Liver (tissue), 9 donors: ENCODE measurements around the gene LENG9. TPM values are rescaled to one million over a fixed set of nuclear protein-coding genes. Genes with fewer than 3 reads are reported as not detected.

Experiments
- DNase-seq: peaks from one replicate; pipeline ENCODE4 v3.0.0-alpha.2; 2017; ENCODE audit warnings: low spot score
- H3K27ac ChIP-seq, 2 donors: one replicate each; pipeline ENCODE4 v1.7.0; 2013; ENCODE audit warnings: inconsistent platforms in 2 of 2, low read length in 2 of 2, control low read depth in 1 of 2, low read depth in 1 of 2, mild to moderate bottlenecking in 1 of 2
- H3K27me3 ChIP-seq, 4 donors: one replicate each; pipeline versions ENCODE4 v1.6.1 to v1.7.0; 2013; ENCODE audit warnings: low read length in 3 of 4, inconsistent platforms in 1 of 4, mild to moderate bottlenecking in 1 of 4, moderate library complexity in 1 of 4; ENCODE audit not compliant: control insufficient read depth in 4 of 4, insufficient read depth in 4 of 4
- H3K36me3 ChIP-seq, 4 donors: one replicate each; pipeline versions ENCODE4 v1.6.1 to v1.7.0; 2013; ENCODE audit warnings: low read length in 3 of 4, mild to moderate bottlenecking in 3 of 4, low read depth in 1 of 4, moderate library complexity in 1 of 4; ENCODE audit not compliant: control insufficient read depth in 4 of 4, insufficient read depth in 3 of 4
- H3K4me1 ChIP-seq, 4 donors: one replicate each; pipeline versions ENCODE4 v1.6.1 to v1.7.0; 2013; ENCODE audit warnings: low read length in 3 of 4, mild to moderate bottlenecking in 3 of 4, moderate library complexity in 1 of 4; ENCODE audit not compliant: control insufficient read depth in 4 of 4, insufficient read depth in 4 of 4
- H3K4me3 ChIP-seq, 3 donors: one replicate each; pipeline versions ENCODE4 v1.6.1 to v1.7.0; 2013; ENCODE audit warnings: low read length in 3 of 3, control low read depth in 1 of 3, low read depth in 1 of 3, mild to moderate bottlenecking in 1 of 3
- H3K9ac ChIP-seq, 2 donors: one replicate each; pipeline ENCODE4 v1.7.0; 2013; ENCODE audit warnings: low read length in 2 of 2, mild to moderate bottlenecking in 2 of 2, moderate library complexity in 2 of 2, control low read depth in 1 of 2, low read depth in 1 of 2
- H3K9me3 ChIP-seq, 4 donors: one replicate each; pipeline versions ENCODE4 v1.6.1 to v1.7.0; 2013; ENCODE audit warnings: low read length in 3 of 4; ENCODE audit not compliant: control insufficient read depth in 4 of 4
- EGR1 ChIP-seq, 2 donors: IDR thresholded peaks; 2 replicates each; pipeline ENCODE4 v1.6.1; 2016 to 2018; ENCODE audit warnings: antibody characterized with exemption in 2 of 2, low read depth in 2 of 2
- FOXA1 ChIP-seq: IDR thresholded peaks from 2 replicates; pipeline ENCODE4 v1.6.1; 2016; ENCODE audit warnings: antibody characterized with exemption
- GABPA ChIP-seq, 2 donors: IDR thresholded peaks in 1 of 2; conservative IDR thresholded peaks in 1 of 2; 2 replicates each; pipeline ENCODE4 v1.6.1; 2016; ENCODE audit warnings: antibody characterized with exemption in 2 of 2, mild to moderate bottlenecking in 1 of 2, moderate library complexity in 1 of 2
- HNF4A ChIP-seq, 2 donors: conservative IDR thresholded peaks; 2 replicates each; pipeline ENCODE4 v1.6.1; 2016; ENCODE audit warnings: antibody characterized with exemption in 2 of 2, mild to moderate bottlenecking in 2 of 2
- HNF4G ChIP-seq: IDR thresholded peaks from 2 replicates; pipeline ENCODE4 v1.6.1; 2016; ENCODE audit warnings: antibody characterized with exemption
- RAD21 ChIP-seq, 2 donors: IDR thresholded peaks; 2 replicates each; pipeline ENCODE4 v1.6.1; 2016; ENCODE audit warnings: antibody characterized with exemption in 2 of 2, mild to moderate bottlenecking in 2 of 2
- RXRA ChIP-seq, 2 donors: IDR thresholded peaks; 2 replicates each; pipeline ENCODE4 v1.6.1; 2017 to 2018; ENCODE audit warnings: antibody characterized with exemption in 2 of 2, mild to moderate bottlenecking in 1 of 2
- SP1 ChIP-seq: IDR thresholded peaks from 2 replicates; pipeline ENCODE4 v1.6.1; 2018; ENCODE audit warnings: antibody characterized with exemption, mild to moderate bottlenecking
- TAF1 ChIP-seq: conservative IDR thresholded peaks from 2 replicates; pipeline ENCODE4 v1.6.1; 2016; ENCODE audit warnings: antibody characterized with exemption, mild to moderate bottlenecking
- YY1 ChIP-seq: IDR thresholded peaks from 2 replicates; pipeline ENCODE4 v1.6.1; 2016; ENCODE audit warnings: antibody characterized with exemption, mild to moderate bottlenecking
- ZBTB33 ChIP-seq: IDR thresholded peaks from 2 replicates; pipeline ENCODE4 v1.6.1; 2016; ENCODE audit warnings: antibody characterized with exemption
- WGBS: extraction: QIAGEN DNeasy Blood & Tissue Kit; methylation state at CpG from one replicate; pipeline ENCODE4 v1.1.7; 2013; 5-methylcytosine and 5-hydroxymethylcytosine counted together
- polyA plus RNA-seq, 2 donors: library from polyadenylated mRNA; stranded (reverse) in 1 of 2; unstranded in 1 of 2; fragments of 200-250 nt in 1 of 2; fragments of >200 nt in 1 of 2; fragmentation: Nextera tagmentation in 1 of 2; extraction: Ambion mirVana in 1 of 2; gene quantifications; one replicate each; pipeline versions ENCODE4 v1.2.1 to v1.2.3, GENCODE V29; 2013 to 2015
- total RNA-seq, 2 donors: library from RNA; depleted of rRNA; stranded (reverse); fragments of >200 nt; gene quantifications; one replicate each; pipeline ENCODE4 v1.2.3, GENCODE V29; 2014
- TF ChIP-seq, protein P1 (sequence below): fragments of 150-350 bp; IDR thresholded peaks from 2 replicates; pipeline ENCODE4 v1.5.1; 2017; ENCODE audit warnings: improper control_type of control experiment, low read depth, low read length; ENCODE audit not compliant: missing input control
- TF ChIP-seq, protein P2 (sequence below): IDR thresholded peaks from 2 replicates; pipeline ENCODE4 v1.6.1; 2016; ENCODE audit warnings: antibody characterized with exemption
- TF ChIP-seq, protein P3 (sequence below): IDR thresholded peaks from 2 replicates; pipeline ENCODE4 v1.6.1; 2016; ENCODE audit warnings: antibody characterized with exemption
- donor health status: healthy.
- donor health status: healthy.
- donor health status: healthy.
- donor health status: healthy.
- donor health status: healthy.

Gene LENG9
- total and polyA plus RNA-seq, 4 donors = 0.19 to 6.9 (median 2.0) TPM

- H3K4me1 ChIP-seq = peaks cover 0 to 6% (median 4%) of the 10 kb centered on the region in 4 donors
- WGBS = 81% methylated on average over 15 of the region's 15 CpGs
- peaks cover 0 to 4% (median under 1%) of the 10 kb centered on the region in 4 donors for H3K36me3 ChIP-seq
- TF ChIP-seq RXRA (IDR thresholded peaks at IDR 0.05) (no peak), TAF1 (no peak), EGR1 (IDR thresholded peaks at IDR 0.05; ENCODE audit: low read depth in 2 of 2) (no peak), HNF4A (conservative IDR thresholded peaks at IDR 0.05) (no peak), FOXA1 (no peak), RAD21 (IDR thresholded peaks at IDR 0.05) (peak in 1 of 2 donors; percentile 51), GABPA (IDR thresholded peaks at IDR 0.05 in 1 of 2, conservative IDR thresholded peaks at IDR 0.05 in 1 of 2) (no peak)
- TF ChIP-seq, protein P1, sequence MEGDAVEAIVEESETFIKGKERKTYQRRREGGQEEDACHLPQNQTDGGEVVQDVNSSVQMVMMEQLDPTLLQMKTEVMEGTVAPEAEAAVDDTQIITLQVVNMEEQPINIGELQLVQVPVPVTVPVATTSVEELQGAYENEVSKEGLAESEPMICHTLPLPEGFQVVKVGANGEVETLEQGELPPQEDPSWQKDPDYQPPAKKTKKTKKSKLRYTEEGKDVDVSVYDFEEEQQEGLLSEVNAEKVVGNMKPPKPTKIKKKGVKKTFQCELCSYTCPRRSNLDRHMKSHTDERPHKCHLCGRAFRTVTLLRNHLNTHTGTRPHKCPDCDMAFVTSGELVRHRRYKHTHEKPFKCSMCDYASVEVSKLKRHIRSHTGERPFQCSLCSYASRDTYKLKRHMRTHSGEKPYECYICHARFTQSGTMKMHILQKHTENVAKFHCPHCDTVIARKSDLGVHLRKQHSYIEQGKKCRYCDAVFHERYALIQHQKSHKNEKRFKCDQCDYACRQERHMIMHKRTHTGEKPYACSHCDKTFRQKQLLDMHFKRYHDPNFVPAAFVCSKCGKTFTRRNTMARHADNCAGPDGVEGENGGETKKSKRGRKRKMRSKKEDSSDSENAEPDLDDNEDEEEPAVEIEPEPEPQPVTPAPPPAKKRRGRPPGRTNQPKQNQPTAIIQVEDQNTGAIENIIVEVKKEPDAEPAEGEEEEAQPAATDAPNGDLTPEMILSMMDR = peak; percentile 12
- TF ChIP-seq, protein P2, sequence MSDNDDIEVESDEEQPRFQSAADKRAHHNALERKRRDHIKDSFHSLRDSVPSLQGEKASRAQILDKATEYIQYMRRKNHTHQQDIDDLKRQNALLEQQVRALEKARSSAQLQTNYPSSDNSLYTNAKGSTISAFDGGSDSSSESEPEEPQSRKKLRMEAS = no peak
- TF ChIP-seq, protein P3, sequence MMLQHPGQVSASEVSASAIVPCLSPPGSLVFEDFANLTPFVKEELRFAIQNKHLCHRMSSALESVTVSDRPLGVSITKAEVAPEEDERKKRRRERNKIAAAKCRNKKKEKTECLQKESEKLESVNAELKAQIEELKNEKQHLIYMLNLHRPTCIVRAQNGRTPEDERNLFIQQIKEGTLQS = no peak
- DNase-seq = no peak
- H3K27ac ChIP-seq = no peak overlapping the region
- no peaks in the 10 kb centered on the region for H3K9me3 ChIP-seq
- H3K9ac ChIP-seq = no peak overlapping the region
- no peak overlapping the region for H3K4me3 ChIP-seq
- no peaks in the 10 kb centered on the region for H3K27me3 ChIP-seq
These were observed 24.3 kb downstream of the LENG9 start for GRCh38 chr19:54439174-54439851.

- DNase-seq = no peak
- no peak overlapping the region for H3K27ac ChIP-seq
- WGBS = 86% methylated on average over 10 of the region's 10 CpGs
These were observed 26.8 kb downstream of the LENG9 start for GRCh38 chr19:54436628-54437252.

More at GRCh38 chr19:54436628-54437252, 26.8 kb downstream of the LENG9 start:
- no peaks in the 10 kb centered on the region for H3K27me3 ChIP-seq
- no peak overlapping the region for H3K9ac ChIP-seq
- TF ChIP-seq, protein P2 = no peak
- TF ChIP-seq SP1 = no peak
- TF ChIP-seq GABPA (IDR thresholded peaks at IDR 0.05 in 1 of 2, conservative IDR thresholded peaks at IDR 0.05 in 1 of 2) = no peak
- TF ChIP-seq TAF1 = no peak
- TF ChIP-seq, protein P1 = no peak
- no peak for TF ChIP-seq EGR1 (IDR thresholded peaks at IDR 0.05; ENCODE audit: low read depth in 2 of 2)
- no peak for TF ChIP-seq FOXA1
- TF ChIP-seq, protein P3 = no peak
- no peak for TF ChIP-seq YY1
- TF ChIP-seq HNF4A (conservative IDR thresholded peaks at IDR 0.05) = no peak
- TF ChIP-seq RAD21 (IDR thresholded peaks at IDR 0.05) = no peak
- no peak for TF ChIP-seq ZBTB33
- no peak for TF ChIP-seq HNF4G
- peaks cover 0 to 6% (median 4%) of the 10 kb centered on the region in 4 donors for H3K4me1 ChIP-seq
- H3K4me3 ChIP-seq = no peak overlapping the region
- H3K36me3 ChIP-seq = peaks cover 0 to 4% (median 0%) of the 10 kb centered on the region in 4 donors
- H3K9me3 ChIP-seq = no peaks in the 10 kb centered on the region
